ENCODE data around the gene CROCC.
"Not testable (repeated sequence)": the region's sequence is repeated elsewhere in the genome, so short reads cannot be mapped to it uniquely, and the experiment has no call there.

Gene CROCC

GRCh38 chr1:16895598-16896315 is 26.0 kb upstream of the CROCC start, which contains the start of gene RNU1-2:
Gene RNU1-2, plus strand, starts transcription at chr1:16895980.
- TF ChIP-seq TOX (CRISPR knock-in tag; IDR thresholded peaks at IDR 0.05; ENCODE audit: borderline replicate concordance) (peak; percentile 41), ZFP30 (CRISPR knock-in tag; IDR thresholded peaks at IDR 0.05) (0 out of 2 replicates have a peak, but pooled peaks have one; percentile 48), PATZ1 (CRISPR knock-in tag; IDR thresholded peaks at IDR 0.05; ENCODE audit: borderline replicate concordance) (peak; percentile 30; the same call in 1 of the 2 replicates), ESRRG (CRISPR knock-in tag; IDR thresholded peaks at IDR 0.05) (0 out of 2 replicates have a peak, but pooled peaks have one; percentile 16), RARB (CRISPR knock-in tag; IDR thresholded peaks at IDR 0.05) (0 out of 2 replicates have a peak, but pooled peaks have one; percentile 35)
- peak; percentile 100 for ATAC-seq

GRCh38 chr1:16896316-16897055 is 25.2 kb upstream of the CROCC start:
- ATAC-seq, result not testable (repeated sequence)
- TF ChIP-seq CSRNP3 (CRISPR knock-in tag; IDR thresholded peaks at IDR 0.05), result peak; percentile 38; the same call in 1 of the 2 replicates
- peak; percentile 91 for TF ChIP-seq GLIS3 (CRISPR knock-in tag; IDR thresholded peaks at IDR 0.05)
- 0 out of 2 replicates have a peak, but pooled peaks have one; percentile 49 for TF ChIP-seq RARB (CRISPR knock-in tag; IDR thresholded peaks at IDR 0.05)
- peak; percentile 64; the same call in 1 of the 2 replicates for TF ChIP-seq ZC3H10 (CRISPR knock-in tag; IDR thresholded peaks at IDR 0.05)
- TF ChIP-seq PATZ1 (CRISPR knock-in tag; IDR thresholded peaks at IDR 0.05; ENCODE audit: borderline replicate concordance), result peak; percentile 91

GRCh38 chr1:16897653-16898052 is 24.1 kb upstream of the CROCC start:
- not testable (repeated sequence) for ATAC-seq

GRCh38 chr1:16898298-16898697 is 23.4 kb upstream of the CROCC start:
- not testable (repeated sequence) for ATAC-seq

- not testable (repeated sequence) for ATAC-seq
Observed at GRCh38 chr1:16899020-16899419, 22.7 kb upstream of the CROCC start.

- TF ChIP-seq PATZ1 (CRISPR knock-in tag; IDR thresholded peaks at IDR 0.05; ENCODE audit: borderline replicate concordance), result no peak
- TF ChIP-seq TOX (CRISPR knock-in tag; IDR thresholded peaks at IDR 0.05; ENCODE audit: borderline replicate concordance), result no peak
- TF ChIP-seq ESRRG (CRISPR knock-in tag; IDR thresholded peaks at IDR 0.05), result no peak
- no peak for TF ChIP-seq CSRNP3 (CRISPR knock-in tag; IDR thresholded peaks at IDR 0.05)
- TF ChIP-seq BACH2 (CRISPR knock-in tag; IDR thresholded peaks at IDR 0.05; ENCODE audit: borderline replicate concordance), result no peak
- TF ChIP-seq ZFP30 (CRISPR knock-in tag; IDR thresholded peaks at IDR 0.05), result no peak
- no peak for TF ChIP-seq PPARA (CRISPR knock-in tag; IDR thresholded peaks at IDR 0.05; ENCODE audit: borderline replicate concordance)
- TF ChIP-seq RARB (CRISPR knock-in tag; IDR thresholded peaks at IDR 0.05), result no peak
- TF ChIP-seq ISL1 (CRISPR knock-in tag; IDR thresholded peaks at IDR 0.05), result no peak
- no peak for TF ChIP-seq CSDC2 (CRISPR knock-in tag; IDR thresholded peaks at IDR 0.05)
- TF ChIP-seq TCF4 (CRISPR knock-in tag; IDR thresholded peaks at IDR 0.05; ENCODE audit: borderline replicate concordance), result no peak
- no peak for TF ChIP-seq POU6F1 (CRISPR knock-in tag; IDR thresholded peaks at IDR 0.05; ENCODE audit: borderline replicate concordance, low read depth)
- ATAC-seq, result no peak
Observed at GRCh38 chr1:16900751-16901150, 21.0 kb upstream of the CROCC start.

GRCh38 chr1:16901371-16901770 is 20.4 kb upstream of the CROCC start:
- not testable (repeated sequence) for ATAC-seq

All from SK-N-SH treated with all-trans-retinoic acid at 6 μM for 48 hours (cell line).